Cardiac muscle cell (in vitro differentiated cells and primary cell): Measurements from ENCODE around the gene MTHFD2. TPM values are rescaled to one million over a fixed set of nuclear protein-coding genes. Genes with fewer than 3 reads are reported as not detected.

Source experiments
- DNase-seq, 2 donors: peaks; one replicate each; pipeline versions ENCODE4 v3.0.0 to v3.0.0-alpha.2; 2010 to 2017; ENCODE audit warnings: low read depth in 1 of 2, low spot score in 1 of 2
- H3K27ac ChIP-seq: fragments of 200-600 bp; sonication (generic); 2 replicates; pipeline ENCODE4 v1.5.1; 2016
- H3K27me3 ChIP-seq: fragments of 200-600 bp; sonication (generic); 2 replicates; pipeline ENCODE4 v1.6.0; 2016; ENCODE audit warnings: control low read depth
- H3K36me3 ChIP-seq: fragments of 200-600 bp; sonication (generic); 2 replicates; pipeline ENCODE4 v1.5.1; 2016; ENCODE audit warnings: control low read depth
- H3K4me1 ChIP-seq: fragments of 200-600 bp; sonication (generic); 2 replicates; pipeline ENCODE4 v1.8.1; 2017; ENCODE audit warnings: low read depth, mild to moderate bottlenecking, mixed run types
- H3K4me3 ChIP-seq: fragments of 200-600 bp; sonication (generic); 2 replicates; pipeline ENCODE4 v1.5.1; 2016; ENCODE audit warnings: mild to moderate bottlenecking
- H3K9me3 ChIP-seq: fragments of 200-600 bp; sonication (generic); 2 replicates; pipeline ENCODE4 v1.5.1; 2017; ENCODE audit warnings: low read depth, mild to moderate bottlenecking, control low read depth
- polyA plus RNA-seq: library from polyadenylated mRNA; unstranded; fragments of >200 nt; fragmentation: Nextera tagmentation; extraction: Ambion mirVana; gene quantifications from 2 replicates; pipeline ENCODE4 v1.2.1, GENCODE V29; 2016
- total RNA-seq: library from RNA; depleted of rRNA; stranded (reverse); fragments of >200 nt; gene quantifications from 2 replicates; pipeline ENCODE4 v1.2.3, GENCODE V29; 2016
- TF ChIP-seq, protein P1 (sequence below): IDR thresholded peaks from 2 replicates; pipeline ENCODE4 v1.5.1; 2012; ENCODE audit warnings: low read depth, mild to moderate bottlenecking, low read length

MTHFD2 gene
- total and polyA plus RNA-seq, 2 experiments from 2014 or later, result 15.6 to 21.1 TPM

DNA sequence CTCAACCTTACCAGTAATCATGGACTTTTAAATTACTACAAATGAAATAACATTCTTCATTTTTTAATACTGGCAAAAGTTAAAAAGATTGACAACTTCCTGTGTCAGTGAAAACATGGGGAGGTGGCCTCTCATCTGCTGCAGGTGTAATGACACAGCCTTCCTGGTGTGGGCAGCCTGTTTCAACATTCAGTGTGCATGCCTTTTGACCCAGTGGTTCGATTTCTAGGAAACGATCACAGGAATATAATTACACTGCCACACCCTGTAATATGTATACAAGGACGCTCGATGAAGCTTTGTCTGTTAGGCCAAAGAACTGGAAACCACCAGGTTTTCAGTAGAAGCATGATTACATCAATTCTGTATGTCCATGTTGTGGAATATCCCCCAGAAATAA lies 68.7 kb downstream of the MTHFD2 start:
- no peak overlapping the region for H3K27ac ChIP-seq
- peak in 1 of 2 donors; percentile 31 for DNase-seq
- no peaks in the 10 kb centered on the region for H3K4me1 ChIP-seq
- no peak overlapping the region for H3K4me3 ChIP-seq
- TF ChIP-seq, protein P1, sequence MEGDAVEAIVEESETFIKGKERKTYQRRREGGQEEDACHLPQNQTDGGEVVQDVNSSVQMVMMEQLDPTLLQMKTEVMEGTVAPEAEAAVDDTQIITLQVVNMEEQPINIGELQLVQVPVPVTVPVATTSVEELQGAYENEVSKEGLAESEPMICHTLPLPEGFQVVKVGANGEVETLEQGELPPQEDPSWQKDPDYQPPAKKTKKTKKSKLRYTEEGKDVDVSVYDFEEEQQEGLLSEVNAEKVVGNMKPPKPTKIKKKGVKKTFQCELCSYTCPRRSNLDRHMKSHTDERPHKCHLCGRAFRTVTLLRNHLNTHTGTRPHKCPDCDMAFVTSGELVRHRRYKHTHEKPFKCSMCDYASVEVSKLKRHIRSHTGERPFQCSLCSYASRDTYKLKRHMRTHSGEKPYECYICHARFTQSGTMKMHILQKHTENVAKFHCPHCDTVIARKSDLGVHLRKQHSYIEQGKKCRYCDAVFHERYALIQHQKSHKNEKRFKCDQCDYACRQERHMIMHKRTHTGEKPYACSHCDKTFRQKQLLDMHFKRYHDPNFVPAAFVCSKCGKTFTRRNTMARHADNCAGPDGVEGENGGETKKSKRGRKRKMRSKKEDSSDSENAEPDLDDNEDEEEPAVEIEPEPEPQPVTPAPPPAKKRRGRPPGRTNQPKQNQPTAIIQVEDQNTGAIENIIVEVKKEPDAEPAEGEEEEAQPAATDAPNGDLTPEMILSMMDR, result no peak
- H3K36me3 ChIP-seq, result no peaks in the 10 kb centered on the region
- H3K27me3 ChIP-seq, result no peaks in the 10 kb centered on the region
- no peaks in the 10 kb centered on the region for H3K9me3 ChIP-seq

Other genes with a start within 250 kb of the MTHFD2 start
- gene TET3, start 213.7 kb upstream of the MTHFD2 start, total RNA-seq, result 9.1 and 10.2 TPM in 2 replicates
- gene TET3, start 213.7 kb upstream of the MTHFD2 start, polyA plus RNA-seq, result 1.6 and 2.9 TPM in 2 replicates
- gene BOLA3, start 50.7 kb upstream of the MTHFD2 start, total RNA-seq, result 27.0 and 97.0 TPM in 2 replicates
- gene BOLA3, start 50.7 kb upstream of the MTHFD2 start, polyA plus RNA-seq, result 54.6 and 124 TPM in 2 replicates
- 43.3 and 60.4 TPM in 2 replicates for gene MOB1A, start 19.7 kb upstream of the MTHFD2 start, total RNA-seq
- gene MOB1A, start 19.7 kb upstream of the MTHFD2 start, polyA plus RNA-seq, result 32.8 and 64.0 TPM in 2 replicates
- 2.3 and 9.0 TPM in 2 replicates for gene SLC4A5, start 144.8 kb downstream of the MTHFD2 start, total RNA-seq
- 1.5 and 3.3 TPM in 2 replicates for gene SLC4A5, start 144.8 kb downstream of the MTHFD2 start, polyA plus RNA-seq
- gene DCTN1, start 181.7 kb downstream of the MTHFD2 start, total RNA-seq, result 130 and 156 TPM in 2 replicates
- 164 and 178 TPM in 2 replicates for gene DCTN1, start 181.7 kb downstream of the MTHFD2 start, polyA plus RNA-seq
- 7.6 and 9.5 TPM in 2 replicates for gene C2orf81, start 223.0 kb downstream of the MTHFD2 start, total RNA-seq
- gene C2orf81, start 223.0 kb downstream of the MTHFD2 start, polyA plus RNA-seq, result 7.1 and 8.5 TPM in 2 replicates
- gene WDR54, start 223.1 kb downstream of the MTHFD2 start, total RNA-seq, result 88.5 and 91.5 TPM in 2 replicates
- gene WDR54, start 223.1 kb downstream of the MTHFD2 start, polyA plus RNA-seq, result 132 and 159 TPM in 2 replicates
- gene RTKN, start 243.3 kb downstream of the MTHFD2 start, total RNA-seq, result 41.1 and 53.3 TPM in 2 replicates
- gene RTKN, start 243.3 kb downstream of the MTHFD2 start, polyA plus RNA-seq, result 53.3 and 61.7 TPM in 2 replicates